ENCODE results near the gene ARHGEF28.

DNA sequence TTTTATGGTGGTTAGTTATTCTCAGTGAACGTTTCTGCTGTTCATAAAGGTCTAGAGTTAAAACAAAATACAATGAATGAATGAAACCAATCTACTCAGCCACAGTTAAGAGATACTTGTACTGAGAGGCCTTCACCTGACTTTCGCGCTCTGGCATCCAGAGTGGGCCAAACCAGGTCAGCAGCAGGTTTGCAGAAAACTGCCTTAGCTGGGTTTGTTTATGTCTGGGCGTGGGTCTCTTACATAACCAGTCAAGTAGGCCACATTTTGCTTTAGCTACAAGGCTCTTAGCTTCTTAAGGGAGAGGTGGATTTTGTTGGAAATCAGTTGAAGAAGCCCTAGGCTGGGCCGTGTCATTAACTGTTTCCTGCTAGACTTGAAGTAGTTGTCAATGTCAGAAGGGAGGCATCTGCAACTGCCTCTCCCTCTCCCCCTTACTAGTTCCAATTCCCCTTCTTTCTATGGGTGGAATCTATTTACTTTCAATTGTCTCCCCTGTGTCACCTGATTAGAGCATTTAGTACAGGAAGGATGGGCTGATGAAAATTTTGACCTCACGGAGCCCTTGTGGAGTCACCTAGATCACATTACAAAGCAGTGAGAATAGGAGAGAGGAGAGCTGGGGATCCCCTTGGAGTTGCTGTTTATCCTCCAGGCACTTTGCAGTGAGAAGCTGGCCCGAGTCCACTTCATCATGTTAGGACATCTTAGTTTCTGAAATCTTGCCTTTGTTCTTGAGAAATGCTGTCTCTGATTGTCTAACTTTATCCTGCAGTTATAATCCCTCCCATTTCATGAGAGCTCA lies 200.5 kb downstream of the ARHGEF28 start:
- no peak for TF ChIP-seq SAFB (IDR thresholded peaks at IDR 0.05; ENCODE audit: borderline replicate concordance, low read depth, low read length)
- no peak for TF ChIP-seq TEAD4 (IDR thresholded peaks at IDR 0.05; ENCODE audit: low read length)
- TF ChIP-seq TEAD4 (CRISPR knock-in tag; IDR thresholded peaks at IDR 0.05; ENCODE audit: borderline replicate concordance): no peak
- TF ChIP-seq, protein P1, sequence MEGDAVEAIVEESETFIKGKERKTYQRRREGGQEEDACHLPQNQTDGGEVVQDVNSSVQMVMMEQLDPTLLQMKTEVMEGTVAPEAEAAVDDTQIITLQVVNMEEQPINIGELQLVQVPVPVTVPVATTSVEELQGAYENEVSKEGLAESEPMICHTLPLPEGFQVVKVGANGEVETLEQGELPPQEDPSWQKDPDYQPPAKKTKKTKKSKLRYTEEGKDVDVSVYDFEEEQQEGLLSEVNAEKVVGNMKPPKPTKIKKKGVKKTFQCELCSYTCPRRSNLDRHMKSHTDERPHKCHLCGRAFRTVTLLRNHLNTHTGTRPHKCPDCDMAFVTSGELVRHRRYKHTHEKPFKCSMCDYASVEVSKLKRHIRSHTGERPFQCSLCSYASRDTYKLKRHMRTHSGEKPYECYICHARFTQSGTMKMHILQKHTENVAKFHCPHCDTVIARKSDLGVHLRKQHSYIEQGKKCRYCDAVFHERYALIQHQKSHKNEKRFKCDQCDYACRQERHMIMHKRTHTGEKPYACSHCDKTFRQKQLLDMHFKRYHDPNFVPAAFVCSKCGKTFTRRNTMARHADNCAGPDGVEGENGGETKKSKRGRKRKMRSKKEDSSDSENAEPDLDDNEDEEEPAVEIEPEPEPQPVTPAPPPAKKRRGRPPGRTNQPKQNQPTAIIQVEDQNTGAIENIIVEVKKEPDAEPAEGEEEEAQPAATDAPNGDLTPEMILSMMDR (IDR thresholded peaks at IDR 0.05 in 2 of 3, conservative IDR thresholded peaks at IDR 0.05 in 1 of 3; ENCODE audit: insufficient read depth in 2 of 3, low read depth in 1 of 3, low read length in 3 of 3): no peak
- TF ChIP-seq, protein P2, sequence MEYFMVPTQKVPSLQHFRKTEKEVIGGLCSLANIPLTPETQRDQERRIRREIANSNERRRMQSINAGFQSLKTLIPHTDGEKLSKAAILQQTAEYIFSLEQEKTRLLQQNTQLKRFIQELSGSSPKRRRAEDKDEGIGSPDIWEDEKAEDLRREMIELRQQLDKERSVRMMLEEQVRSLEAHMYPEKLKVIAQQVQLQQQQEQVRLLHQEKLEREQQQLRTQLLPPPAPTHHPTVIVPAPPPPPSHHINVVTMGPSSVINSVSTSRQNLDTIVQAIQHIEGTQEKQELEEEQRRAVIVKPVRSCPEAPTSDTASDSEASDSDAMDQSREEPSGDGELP (CRISPR knock-in tag; IDR thresholded peaks at IDR 0.05; ENCODE audit: borderline replicate concordance): no peak
- TF ChIP-seq LCOR (CRISPR knock-in tag; IDR thresholded peaks at IDR 0.05): no peak
- TF ChIP-seq, protein P3, sequence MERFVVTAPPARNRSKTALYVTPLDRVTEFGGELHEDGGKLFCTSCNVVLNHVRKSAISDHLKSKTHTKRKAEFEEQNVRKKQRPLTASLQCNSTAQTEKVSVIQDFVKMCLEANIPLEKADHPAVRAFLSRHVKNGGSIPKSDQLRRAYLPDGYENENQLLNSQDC (CRISPR knock-in tag; IDR thresholded peaks at IDR 0.05): no peak
- TF ChIP-seq POLR2AphosphoS2 (IDR thresholded peaks at IDR 0.05; ENCODE audit: low read length): no peak
- TF ChIP-seq ZNF586 (CRISPR knock-in tag; conservative IDR thresholded peaks at IDR 0.05): no peak
- TF ChIP-seq, protein P4, sequence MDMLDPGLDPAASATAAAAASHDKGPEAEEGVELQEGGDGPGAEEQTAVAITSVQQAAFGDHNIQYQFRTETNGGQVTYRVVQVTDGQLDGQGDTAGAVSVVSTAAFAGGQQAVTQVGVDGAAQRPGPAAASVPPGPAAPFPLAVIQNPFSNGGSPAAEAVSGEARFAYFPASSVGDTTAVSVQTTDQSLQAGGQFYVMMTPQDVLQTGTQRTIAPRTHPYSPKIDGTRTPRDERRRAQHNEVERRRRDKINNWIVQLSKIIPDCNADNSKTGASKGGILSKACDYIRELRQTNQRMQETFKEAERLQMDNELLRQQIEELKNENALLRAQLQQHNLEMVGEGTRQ (CRISPR knock-in tag; IDR thresholded peaks at IDR 0.05): no peak
- TF ChIP-seq, protein P5, sequence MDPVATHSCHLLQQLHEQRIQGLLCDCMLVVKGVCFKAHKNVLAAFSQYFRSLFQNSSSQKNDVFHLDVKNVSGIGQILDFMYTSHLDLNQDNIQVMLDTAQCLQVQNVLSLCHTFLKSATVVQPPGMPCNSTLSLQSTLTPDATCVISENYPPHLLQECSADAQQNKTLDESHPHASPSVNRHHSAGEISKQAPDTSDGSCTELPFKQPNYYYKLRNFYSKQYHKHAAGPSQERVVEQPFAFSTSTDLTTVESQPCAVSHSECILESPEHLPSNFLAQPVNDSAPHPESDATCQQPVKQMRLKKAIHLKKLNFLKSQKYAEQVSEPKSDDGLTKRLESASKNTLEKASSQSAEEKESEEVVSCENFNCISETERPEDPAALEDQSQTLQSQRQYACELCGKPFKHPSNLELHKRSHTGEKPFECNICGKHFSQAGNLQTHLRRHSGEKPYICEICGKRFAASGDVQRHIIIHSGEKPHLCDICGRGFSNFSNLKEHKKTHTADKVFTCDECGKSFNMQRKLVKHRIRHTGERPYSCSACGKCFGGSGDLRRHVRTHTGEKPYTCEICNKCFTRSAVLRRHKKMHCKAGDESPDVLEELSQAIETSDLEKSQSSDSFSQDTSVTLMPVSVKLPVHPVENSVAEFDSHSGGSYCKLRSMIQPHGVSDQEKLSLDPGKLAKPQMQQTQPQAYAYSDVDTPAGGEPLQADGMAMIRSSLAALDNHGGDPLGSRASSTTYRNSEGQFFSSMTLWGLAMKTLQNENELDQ (CRISPR knock-in tag; IDR thresholded peaks at IDR 0.05; ENCODE audit: borderline replicate concordance): no peak
- no peak for TF ChIP-seq ZNF3 (CRISPR knock-in tag; IDR thresholded peaks at IDR 0.05)
- no peak for TF ChIP-seq BRD9 (IDR thresholded peaks at IDR 0.05; ENCODE audit: low read depth, partially characterized antibody)
- TF ChIP-seq KDM1A (IDR thresholded peaks at IDR 0.05): no peak
- no peak for TF ChIP-seq MCM2 (IDR thresholded peaks at IDR 0.05; ENCODE audit: low read depth)
